Neural cell (in vitro differentiated cells): ENCODE measurements around the gene NFE2L1.

Source experiments
- CTCF ChIP-seq: fragments of 450-650 bp; IDR thresholded peaks from 2 replicates; pipeline ENCODE4 v1.5.1; 2014; ENCODE audit warnings: antibody characterized with exemption, mild to moderate bottlenecking, moderate library complexity; ENCODE audit not compliant: poor library complexity, severe bottlenecking
- EP300 ChIP-seq: fragments of 450-650 bp; conservative IDR thresholded peaks from 2 replicates; pipeline ENCODE4 v1.6.1; 2014; ENCODE audit warnings: antibody characterized with exemption, mild to moderate bottlenecking, moderate library complexity; ENCODE audit not compliant: poor library complexity, severe bottlenecking
- EZH2 ChIP-seq: fragments of 200-600, 300-800 bp; shearing (Covaris generic), sonication (generic); IDR thresholded peaks from 2 replicates; pipeline ENCODE4 v1.6.1; 2014; ENCODE audit warnings: antibody characterized with exemption, low read length, borderline replicate concordance, mild to moderate bottlenecking; ENCODE audit not compliant: insufficient read depth, poor library complexity, severe bottlenecking
- MXI1 ChIP-seq: fragments of 450-650 bp; conservative IDR thresholded peaks from 2 replicates; pipeline ENCODE4 v1.6.1; 2014; ENCODE audit warnings: antibody characterized with exemption, mild to moderate bottlenecking; ENCODE audit not compliant: poor library complexity, severe bottlenecking
- TAF1 ChIP-seq: IDR thresholded peaks from 2 replicates; pipeline ENCODE4 v1.6.1; 2012; ENCODE audit warnings: low read depth

DNA sequence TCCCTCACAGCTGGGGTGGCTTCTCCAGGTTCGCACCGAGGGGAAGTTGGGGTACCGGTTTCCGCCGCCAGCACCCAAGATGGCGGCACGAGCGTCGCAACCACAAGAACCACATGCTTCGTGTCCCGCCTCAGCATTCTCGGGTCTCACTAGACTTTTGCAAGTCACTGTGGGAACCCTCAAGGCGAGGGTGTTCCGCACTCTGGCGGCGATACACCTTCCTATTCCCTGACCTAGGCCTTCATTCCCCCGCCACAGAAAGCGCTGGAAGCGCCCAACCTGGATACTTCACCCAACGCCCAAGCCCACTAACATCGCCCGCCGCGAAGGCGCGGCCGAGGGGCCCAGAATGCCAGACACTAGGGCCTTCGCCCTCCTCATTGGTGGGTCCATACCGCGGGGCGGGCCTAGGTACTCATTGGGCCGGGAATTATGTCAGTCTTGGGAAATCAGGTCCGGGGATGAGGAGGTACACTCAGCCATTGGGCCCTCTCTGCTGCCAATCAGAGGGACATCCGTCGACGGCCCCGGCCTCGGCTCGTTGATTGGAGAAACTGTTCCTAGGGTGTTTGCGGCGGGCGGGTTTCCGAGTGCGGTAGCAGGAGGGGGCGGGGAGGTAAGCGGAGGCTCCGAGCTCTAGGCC, at the start of gene NFE2L1:
- TF ChIP-seq CTCF (no peak), EZH2 (no peak), MXI1 (peak; percentile 94), TAF1 (peak; percentile 35), EP300 (peak; percentile 46)
